Measurements from ENCODE around the gene CRKL.

DNA sequence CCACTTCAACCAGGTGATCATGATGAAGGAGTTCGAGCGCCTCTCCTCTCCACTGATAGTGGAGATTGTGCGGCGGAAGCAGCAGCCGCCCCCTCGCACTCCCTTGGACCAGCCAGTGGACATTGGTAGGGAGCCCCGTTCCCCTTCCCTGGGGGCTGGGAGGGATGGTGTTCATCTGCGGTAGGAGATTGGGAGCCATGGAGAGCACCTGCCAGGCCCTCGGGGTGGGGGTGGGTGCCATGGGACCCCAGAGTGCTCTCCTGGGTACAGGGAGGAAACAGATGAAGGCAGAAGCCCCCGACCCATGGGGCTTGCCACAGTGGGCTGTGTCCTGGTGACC is 77.7 kb downstream of the CRKL start:
- TF ChIP-seq, protein P1, sequence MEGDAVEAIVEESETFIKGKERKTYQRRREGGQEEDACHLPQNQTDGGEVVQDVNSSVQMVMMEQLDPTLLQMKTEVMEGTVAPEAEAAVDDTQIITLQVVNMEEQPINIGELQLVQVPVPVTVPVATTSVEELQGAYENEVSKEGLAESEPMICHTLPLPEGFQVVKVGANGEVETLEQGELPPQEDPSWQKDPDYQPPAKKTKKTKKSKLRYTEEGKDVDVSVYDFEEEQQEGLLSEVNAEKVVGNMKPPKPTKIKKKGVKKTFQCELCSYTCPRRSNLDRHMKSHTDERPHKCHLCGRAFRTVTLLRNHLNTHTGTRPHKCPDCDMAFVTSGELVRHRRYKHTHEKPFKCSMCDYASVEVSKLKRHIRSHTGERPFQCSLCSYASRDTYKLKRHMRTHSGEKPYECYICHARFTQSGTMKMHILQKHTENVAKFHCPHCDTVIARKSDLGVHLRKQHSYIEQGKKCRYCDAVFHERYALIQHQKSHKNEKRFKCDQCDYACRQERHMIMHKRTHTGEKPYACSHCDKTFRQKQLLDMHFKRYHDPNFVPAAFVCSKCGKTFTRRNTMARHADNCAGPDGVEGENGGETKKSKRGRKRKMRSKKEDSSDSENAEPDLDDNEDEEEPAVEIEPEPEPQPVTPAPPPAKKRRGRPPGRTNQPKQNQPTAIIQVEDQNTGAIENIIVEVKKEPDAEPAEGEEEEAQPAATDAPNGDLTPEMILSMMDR (IDR thresholded peaks at IDR 0.05): no peak
- no peak for TF ChIP-seq POLR2A (IDR thresholded peaks at IDR 0.05)
